B cell (primary cell): ENCODE data around the gene PPP1R12B.

Experiments used
- EZH2 ChIP-seq: IDR thresholded peaks from 2 replicates; pipeline ENCODE4 v1.6.1; 2012; ENCODE audit warnings: borderline replicate concordance, low read depth, mild to moderate bottlenecking, moderate library complexity, low read length; ENCODE audit not compliant: insufficient read depth, poor library complexity, severe bottlenecking
- TF ChIP-seq, protein P1 (sequence below): fragments of 200-600 bp; IDR thresholded peaks from one replicate; pipeline ENCODE4 v1.8.0; 2022; ENCODE audit warnings: antibody characterized with exemption, mild to moderate bottlenecking

DNA sequence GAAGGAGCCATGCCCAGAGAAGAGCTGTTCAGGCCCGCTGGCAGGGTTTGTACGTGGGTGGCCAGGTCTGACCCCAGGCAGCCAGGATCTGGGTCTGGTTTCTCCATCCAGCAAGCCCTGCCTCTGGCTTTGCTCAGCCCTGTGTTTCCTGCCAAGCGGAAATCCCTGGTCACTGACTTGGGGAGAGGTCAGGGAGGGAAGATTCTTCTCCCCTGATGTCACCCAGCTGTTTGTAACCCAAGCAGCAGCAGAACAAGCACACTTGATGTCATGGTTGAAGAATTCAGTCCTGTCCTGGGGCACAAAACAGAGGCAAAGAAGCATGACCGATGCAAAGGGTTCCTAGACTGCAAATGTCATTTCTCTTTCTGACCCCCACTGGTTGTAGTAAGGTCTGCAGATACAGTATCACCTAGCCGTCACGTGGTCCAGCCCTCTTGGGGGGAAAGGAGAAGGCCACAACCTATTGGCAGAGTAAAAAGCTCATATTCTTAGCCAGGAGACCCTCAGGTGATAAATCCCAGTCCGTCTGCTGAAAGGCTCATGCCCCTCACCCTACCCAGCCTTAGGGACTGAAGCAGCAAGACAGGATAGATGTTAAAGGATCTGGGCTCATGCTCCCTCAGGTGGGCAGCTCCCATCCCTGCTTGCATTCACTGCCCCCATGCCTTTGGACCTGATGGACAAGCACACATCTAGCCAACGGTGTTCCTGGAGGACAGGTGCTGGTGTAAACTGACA lies 240.9 kb downstream of the PPP1R12B start:
- TF ChIP-seq, protein P1, sequence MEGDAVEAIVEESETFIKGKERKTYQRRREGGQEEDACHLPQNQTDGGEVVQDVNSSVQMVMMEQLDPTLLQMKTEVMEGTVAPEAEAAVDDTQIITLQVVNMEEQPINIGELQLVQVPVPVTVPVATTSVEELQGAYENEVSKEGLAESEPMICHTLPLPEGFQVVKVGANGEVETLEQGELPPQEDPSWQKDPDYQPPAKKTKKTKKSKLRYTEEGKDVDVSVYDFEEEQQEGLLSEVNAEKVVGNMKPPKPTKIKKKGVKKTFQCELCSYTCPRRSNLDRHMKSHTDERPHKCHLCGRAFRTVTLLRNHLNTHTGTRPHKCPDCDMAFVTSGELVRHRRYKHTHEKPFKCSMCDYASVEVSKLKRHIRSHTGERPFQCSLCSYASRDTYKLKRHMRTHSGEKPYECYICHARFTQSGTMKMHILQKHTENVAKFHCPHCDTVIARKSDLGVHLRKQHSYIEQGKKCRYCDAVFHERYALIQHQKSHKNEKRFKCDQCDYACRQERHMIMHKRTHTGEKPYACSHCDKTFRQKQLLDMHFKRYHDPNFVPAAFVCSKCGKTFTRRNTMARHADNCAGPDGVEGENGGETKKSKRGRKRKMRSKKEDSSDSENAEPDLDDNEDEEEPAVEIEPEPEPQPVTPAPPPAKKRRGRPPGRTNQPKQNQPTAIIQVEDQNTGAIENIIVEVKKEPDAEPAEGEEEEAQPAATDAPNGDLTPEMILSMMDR = no peak
- no peak for TF ChIP-seq EZH2
